ENCODE measurements around the gene CPT2.

- no peak for TF ChIP-seq POLR2AphosphoS5 (IDR thresholded peaks at IDR 0.05)
- TF ChIP-seq CTCF (IDR thresholded peaks at IDR 0.05): no peak
- no peak for TF ChIP-seq EP300 (IDR thresholded peaks at IDR 0.05)
Measured at GRCh38 chr1:53207726-53208125, 11.1 kb downstream of the CPT2 start.
